H1 (cell line): ENCODE data around the gene WDR45B. TPM values are rescaled to one million over a fixed set of nuclear protein-coding genes. Genes with fewer than 3 reads are reported as not detected.

Source experiments
- CTCF ChIA-PET: fragments of 300-600 bp; sonication (Branson Sonifier 250); formaldehyde crosslinking; loops from one replicate; lab custom pipeline; 2021; ENCODE audit not compliant: partially characterized antibody; lab: Charles Lee
- POLR2A ChIA-PET: fragments of 300-600 bp; sonication (Branson Sonifier 250); formaldehyde crosslinking; loops from one replicate; lab custom pipeline; 2021; ENCODE audit warnings: inconsistent platforms; ENCODE audit not compliant: partially characterized antibody; lab: Charles Lee
- DNase-seq, 2 experiments: peaks; one replicate each; pipeline versions ENCODE4 v3.0.0 to v3.0.0-alpha.2; 2010 to 2022; ENCODE audit warnings: low spot score in 2 of 2, low read depth in 1 of 2, mixed read lengths in 1 of 2
- FAIRE-seq: peaks from 2 replicates; lab custom pipeline; 2011; peaks lifted over from hg19 to GRCh38; lab: Jason Lieb, UNC
- H2AFZ ChIP-seq: 2 replicates; pipeline ENCODE4 v1.8.1; 2012; ENCODE audit warnings: low read length, inconsistent platforms
- H2AK5ac ChIP-seq: 2 replicates; pipeline ENCODE4 v1.6.1; 2013; ENCODE audit warnings: low read depth, low read length
- H2BK120ac ChIP-seq: replicated peaks from 2 replicates; pipeline ENCODE3; 2013; ENCODE audit warnings: low read depth, low read length, inconsistent platforms
- H2BK12ac ChIP-seq: 2 replicates; pipeline ENCODE4 v1.6.1; 2013; ENCODE audit warnings: low read depth, low read length
- H2BK15ac ChIP-seq: 2 replicates; pipeline ENCODE4 v1.6.1; 2013; ENCODE audit warnings: low read length
- H2BK20ac ChIP-seq: 2 replicates; pipeline ENCODE4 v1.6.1; 2013; ENCODE audit warnings: low read length
- H2BK5ac ChIP-seq: 2 replicates; pipeline ENCODE4 v1.6.1; 2013; ENCODE audit warnings: low read depth, low read length
- H3K14ac ChIP-seq: 2 replicates; pipeline ENCODE4 v1.6.1; 2013; ENCODE audit warnings: inconsistent platforms; ENCODE audit not compliant: insufficient read length
- H3K18ac ChIP-seq: 2 replicates; pipeline ENCODE4 v1.6.1; 2013; ENCODE audit warnings: low read length; ENCODE audit errors: extremely low read depth
- H3K23ac ChIP-seq: 2 replicates; pipeline ENCODE4 v1.6.1; 2013; ENCODE audit warnings: inconsistent platforms; ENCODE audit not compliant: insufficient read length
- H3K23me2 ChIP-seq: 2 replicates; pipeline ENCODE4 v1.6.1; 2013; ENCODE audit warnings: low read depth, low read length
- H3K27ac ChIP-seq: 2 replicates; pipeline ENCODE4 v1.6.1; 2011; ENCODE audit warnings: low read depth, low read length, inconsistent platforms
- H3K27me3 ChIP-seq, 4 experiments: replicated peaks in 1 of 4; 1 replicate in 1 of 4; 2 replicates in 3 of 4; pipeline versions ENCODE4 v1.6.1 to v1.8.1; 2011 to 2013; ENCODE audit warnings: low read length in 3 of 4, mild to moderate bottlenecking in 3 of 4, inconsistent platforms in 2 of 4, mixed read lengths in 2 of 4, moderate library complexity in 1 of 4; ENCODE audit not compliant: control insufficient read depth in 3 of 4, insufficient read depth in 3 of 4; ENCODE audit errors: extremely low read depth in 1 of 4
- H3K36me3 ChIP-seq, 4 experiments: 2 replicates each; pipeline versions ENCODE4 v1.6.1 to v1.8.1; 2011 to 2013; ENCODE audit warnings: mild to moderate bottlenecking in 4 of 4, low read length in 3 of 4, moderate library complexity in 2 of 4, control low read depth in 1 of 4, inconsistent platforms in 1 of 4; ENCODE audit not compliant: insufficient read depth in 4 of 4, control insufficient read depth in 2 of 4
- H3K4ac ChIP-seq: replicated peaks from 2 replicates; pipeline ENCODE3; 2013; ENCODE audit warnings: low read length, low read depth, mixed read lengths, inconsistent platforms; ENCODE audit not compliant: insufficient read length
- H3K4me1 ChIP-seq, 4 experiments: replicated peaks in 1 of 4; 1 replicate in 1 of 4; 2 replicates in 3 of 4; pipeline versions ENCODE4 v1.6.1 to v1.8.1; 2011 to 2013; ENCODE audit warnings: low read length in 3 of 4, inconsistent platforms in 2 of 4, mixed read lengths in 1 of 4; ENCODE audit not compliant: insufficient read depth in 4 of 4, control insufficient read depth in 3 of 4
- H3K4me2 ChIP-seq, 2 experiments: 2 replicates each; pipeline versions ENCODE4 v1.6.1 to v1.8.1; 2011 to 2013; ENCODE audit warnings: low read depth in 2 of 2, low read length in 2 of 2, control low read depth in 1 of 2, inconsistent platforms in 1 of 2, mild to moderate bottlenecking in 1 of 2; ENCODE audit not compliant: insufficient read depth in 1 of 2
- H3K4me3 ChIP-seq, 4 experiments: fragments of 200-600, 300-600 bp in 1 of 4; sonication (generic), shearing (Covaris generic), sonication (Bioruptor Twin) in 1 of 4; 2 replicates each; pipeline versions ENCODE4 v1.5.1 to v1.8.1; 2011 to 2016; ENCODE audit warnings: low read length in 4 of 4, low read depth in 3 of 4, control low read depth in 2 of 4, inconsistent platforms in 2 of 4, mild to moderate bottlenecking in 2 of 4, mixed read lengths in 1 of 4, moderate library complexity in 1 of 4; ENCODE audit not compliant: insufficient read depth in 2 of 4; ENCODE audit errors: extremely low read depth in 1 of 4
- H3K56ac ChIP-seq: replicated peaks from 2 replicates; pipeline ENCODE3; 2013; ENCODE audit warnings: low read depth, mild to moderate bottlenecking, mixed read lengths, low read length, inconsistent platforms; ENCODE audit not compliant: insufficient read length
- H3K79me1 ChIP-seq: 2 replicates; pipeline ENCODE4 v1.6.1; 2013; ENCODE audit warnings: low read depth, low read length, control low read depth
- H3K79me2 ChIP-seq, 2 experiments: 2 replicates each; pipeline versions ENCODE4 v1.6.1 to v1.8.1; 2012 to 2013; ENCODE audit warnings: low read length in 2 of 2, mild to moderate bottlenecking in 2 of 2, inconsistent platforms in 1 of 2; ENCODE audit not compliant: insufficient read depth in 2 of 2, control insufficient read depth in 1 of 2
- H3K9ac ChIP-seq, 4 experiments: replicated peaks in 1 of 4; 1 replicate in 1 of 4; 2 replicates in 3 of 4; pipeline versions ENCODE4 v1.6.1 to v1.8.1; 2011 to 2013; ENCODE audit warnings: low read depth in 3 of 4, low read length in 3 of 4, control low read depth in 2 of 4, mild to moderate bottlenecking in 2 of 4, moderate library complexity in 2 of 4, inconsistent platforms in 1 of 4; ENCODE audit errors: extremely low read depth in 1 of 4
- H3K9me3 ChIP-seq, 2 experiments: 2 replicates each; pipeline versions ENCODE4 v1.6.1 to v1.8.1; 2012 to 2013; ENCODE audit warnings: mild to moderate bottlenecking in 2 of 2, moderate library complexity in 2 of 2, control low read depth in 1 of 2, inconsistent platforms in 1 of 2, low read depth in 1 of 2, low read length in 1 of 2, mixed read lengths in 1 of 2; ENCODE audit not compliant: insufficient read depth in 2 of 2
- H4K20me1 ChIP-seq, 2 experiments: replicated peaks in 1 of 2; 2 replicates each; pipeline versions ENCODE3 to v1.8.1; 2011 to 2013; ENCODE audit warnings: inconsistent platforms in 2 of 2, low read length in 2 of 2, mild to moderate bottlenecking in 1 of 2; ENCODE audit not compliant: insufficient read depth in 2 of 2, control insufficient read depth in 1 of 2
- H4K5ac ChIP-seq: 2 replicates; pipeline ENCODE4 v1.6.1; 2013; ENCODE audit warnings: low read length, low read depth, mixed read lengths, inconsistent platforms; ENCODE audit not compliant: insufficient read length
- H4K8ac ChIP-seq: 2 replicates; pipeline ENCODE4 v1.8.0; 2013; ENCODE audit warnings: mild to moderate bottlenecking, moderate library complexity, low read length, inconsistent platforms; ENCODE audit not compliant: insufficient read depth; ENCODE audit errors: extremely low read depth
- H4K91ac ChIP-seq: replicated peaks from 2 replicates; pipeline ENCODE3; 2013; ENCODE audit warnings: low read length, mixed read lengths, inconsistent platforms; ENCODE audit not compliant: insufficient read length
- JUND ChIP-seq: IDR thresholded peaks from 2 replicates; pipeline ENCODE4 v1.6.1; 2011; ENCODE audit warnings: mild to moderate bottlenecking, improper control_type of control experiment, low read length
- POLR2A ChIP-seq, 2 experiments: IDR thresholded peaks; 1 replicate in 1 of 2; 2 replicates in 1 of 2; pipeline ENCODE4 v1.6.1; 2011; ENCODE audit warnings: low read depth in 2 of 2, low read length in 2 of 2, mild to moderate bottlenecking in 2 of 2; ENCODE audit errors: control extremely low read depth in 1 of 2
- whole genome bisulfite sequencing, 2 experiments: shearing (Covaris generic) in 1 of 2; methylation state at CpG; one replicate each; pipeline versions ENCODE4 v1.1.6 to v1.1.7; 2013 to 2015; ENCODE audit warnings: low lambda C conversion rate in 2 of 2, mixed read lengths in 2 of 2, inconsistent platforms in 1 of 2, low coverage in 1 of 2, missing lambda C conversion rate in 1 of 2; ENCODE audit not compliant: insufficient replicate concordance in 2 of 2, insufficient coverage in 1 of 2, insufficient read length in 1 of 2; ENCODE audit errors: extremely low coverage in 1 of 2, missing lambda C conversion rate in 1 of 2; 5-methylcytosine and 5-hydroxymethylcytosine counted together
- polyA plus RNA-seq, 7 experiments: library from polyadenylated mRNA; depleted of rRNA in 3 of 7; stranded (reverse) in 5 of 7; unstranded in 2 of 7; fragments of >200 nt in 5 of 7; fragments of 200-250 nt in 2 of 7; gene quantifications; 1 replicate in 5 of 7; 2 replicates in 1 of 7; 4 replicates in 1 of 7; pipeline versions ENCODE4 v1.2.1 to v1.2.3, GENCODE V29; 2011 to 2013; ENCODE audit warnings: missing spikeins in 2 of 7, mixed read lengths in 2 of 7
- total RNA-seq: library from RNA; stranded (reverse); fragmentation: NEBNext Ultra II Directional; extraction: Animal tissue kit (Norgen Biotek cat#: 25700); gene quantifications from 2 replicates; pipeline ENCODE4 v1.2.1, GENCODE V29; 2021
- TF ChIP-seq, protein P1 (sequence below): IDR thresholded peaks from 2 replicates; pipeline ENCODE4 v1.6.1; 2011; ENCODE audit warnings: low read length, improper control_type of control experiment

WDR45B gene
- total and polyA plus RNA-seq, 2 of the 8 experiments (the other 6 are each of a cell fraction or from before 2014, with no cell fraction given), result 82.0 to 100 TPM

DNA sequence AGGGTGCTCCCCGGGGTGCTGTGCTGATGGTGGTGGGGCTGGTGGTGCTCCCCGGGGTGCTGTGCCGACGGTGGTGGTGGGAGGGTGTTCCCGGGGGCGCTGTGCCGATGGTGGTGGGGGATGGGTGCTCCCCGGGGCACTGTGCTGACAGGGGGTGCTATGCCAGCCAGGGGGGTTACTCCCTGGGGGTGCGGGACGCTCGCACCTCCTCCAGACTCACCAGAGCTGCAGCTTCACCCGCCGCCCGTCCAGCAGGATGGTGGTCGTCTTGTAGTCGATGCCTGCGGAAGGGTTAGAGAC, 16.0 kb upstream of the WDR45B start:
- Histone ChIP-seq H3K56ac (no peak overlapping the region), H3K9me3 (peaks cover 0 to 4% of the 10 kb centered on the region in 2 experiments; a peak in 1 of 4 replicates), H3K18ac (no peak overlapping the region), H2BK12ac (no peak overlapping the region), H3K4me2 (no peak overlapping the region), H2BK5ac (no peak overlapping the region), H3K27ac (no peak overlapping the region), H3K36me3 (no peaks in the 10 kb centered on the region; a peak in 1 of 8 replicates), H3K23me2 (no peaks in the 10 kb centered on the region), H4K8ac (peak overlapping the region; percentile 71; the same call in 1 of the 2 replicates), H3K27me3 (no peaks in the 10 kb centered on the region), H3K4me3 (no peak overlapping the region), H4K91ac (no peak overlapping the region), H2AK5ac (no peak overlapping the region), H4K5ac (no peak overlapping the region), H3K79me2 (no peaks in the 10 kb centered on the region), H3K79me1 (no peaks in the 10 kb centered on the region), H3K23ac (no peak overlapping the region), H4K20me1 (peaks cover 0 to 9% of the 10 kb centered on the region in 2 experiments), H2AFZ (no peak overlapping the region), H3K4me1 (peaks cover 0 to 9% (median 2%) of the 10 kb centered on the region in 4 experiments; a peak in 3 of 7 replicates), H3K14ac (no peak overlapping the region), H2BK15ac (no peak overlapping the region), H2BK120ac (no peak overlapping the region), H3K9ac (no peak overlapping the region), H2BK20ac (peak overlapping the region; percentile 32; the same call in 1 of the 2 replicates), H3K4ac (no peak overlapping the region)
- CTCF ChIA-PET, result interaction anchor here (0.6 to 4.4 kb wide), 5 partner anchors 14 to 114 kb away, joined by 3 to 23 read pairs (median 5); no protein-coding TSS in a partner anchor
- FAIRE-seq, result no peak
- WGBS, 2 experiments, result 93% methylated on average over 15 of the region's 17 CpGs; no CpG with 5 or more reads in 1 of the 2 experiments
- POLR2A ChIA-PET, result interaction anchor here (0.5 kb wide), 1 partner anchor 20 kb away, joined by 3 read pairs; no protein-coding TSS in a partner anchor
- no peak for DNase-seq
- TF ChIP-seq, protein P1, sequence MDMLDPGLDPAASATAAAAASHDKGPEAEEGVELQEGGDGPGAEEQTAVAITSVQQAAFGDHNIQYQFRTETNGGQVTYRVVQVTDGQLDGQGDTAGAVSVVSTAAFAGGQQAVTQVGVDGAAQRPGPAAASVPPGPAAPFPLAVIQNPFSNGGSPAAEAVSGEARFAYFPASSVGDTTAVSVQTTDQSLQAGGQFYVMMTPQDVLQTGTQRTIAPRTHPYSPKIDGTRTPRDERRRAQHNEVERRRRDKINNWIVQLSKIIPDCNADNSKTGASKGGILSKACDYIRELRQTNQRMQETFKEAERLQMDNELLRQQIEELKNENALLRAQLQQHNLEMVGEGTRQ, result no peak
- no peak for TF ChIP-seq POLR2A (IDR thresholded peaks at IDR 0.05; ENCODE audit: control extremely low read depth in 1 of 2, low read depth in 2 of 2, low read length in 2 of 2)
- no peak for TF ChIP-seq JUND
